K562 (cell line): Measurements from ENCODE around the gene PRR15.

Experiments
- BRD4 ChIP-seq: fragments of 200-600 bp; sonication (generic); IDR thresholded peaks from 2 replicates; pipeline ENCODE4 v1.6.1; 2017; ENCODE audit warnings: inconsistent platforms
- CBFB ChIP-seq: sonication (generic); formaldehyde crosslinking; IDR thresholded peaks from 2 replicates; pipeline ENCODE4 v1.4.0; 2020; ENCODE audit warnings: mild to moderate bottlenecking, missing genetic modification reagents
- CBX2 ChIP-seq: fragments of 200-600 bp; sonication (generic); IDR thresholded peaks from one replicate; pipeline ENCODE4 v1.6.1; 2012; ENCODE audit warnings: mild to moderate bottlenecking, low read length, inconsistent platforms; ENCODE audit not compliant: insufficient read depth, poor library complexity, severe bottlenecking
- EHMT2 ChIP-seq: fragments of 450-650 bp; IDR thresholded peaks from 2 replicates; pipeline ENCODE4 v1.6.1; 2018; ENCODE audit warnings: antibody characterized with exemption
- GABPB1 ChIP-seq: sonication (generic); formaldehyde crosslinking; IDR thresholded peaks from 2 replicates; pipeline ENCODE4 v1.8.0; 2022; ENCODE audit warnings: mild to moderate bottlenecking, missing genetic modification reagents
- HIVEP1 ChIP-seq: fragments of 250-450 bp; sonication (Bioruptor Pico); IDR thresholded peaks from 2 replicates; pipeline ENCODE4 v1.4.0; 2020; ENCODE audit warnings: mild to moderate bottlenecking
- PML ChIP-seq: IDR thresholded peaks from 2 replicates; pipeline ENCODE4 v1.6.1; 2012; ENCODE audit warnings: low read length, inconsistent platforms
- POLR2A ChIP-seq: fragments of 450-650 bp; conservative IDR thresholded peaks from 2 replicates; pipeline ENCODE4 v1.6.1; 2016
- RBM17 ChIP-seq: fragments of 200-400 bp; formaldehyde crosslinking; IDR thresholded peaks from 2 replicates; pipeline ENCODE4 v1.6.1; 2017; ENCODE audit warnings: low read depth, mild to moderate bottlenecking, low read length, borderline replicate concordance
- TCF3 ChIP-seq: sonication (generic); formaldehyde crosslinking; IDR thresholded peaks from 2 replicates; pipeline ENCODE4 v1.4.0; 2020; ENCODE audit warnings: mild to moderate bottlenecking, missing genetic modification reagents
- ZNF232 ChIP-seq: sonication (generic); formaldehyde crosslinking; IDR thresholded peaks from 2 replicates; pipeline ENCODE4 v1.8.0; 2022; ENCODE audit warnings: mild to moderate bottlenecking, missing genetic modification reagents
- ZNF24 ChIP-seq: fragments of 450-650 bp; IDR thresholded peaks from 2 replicates; pipeline ENCODE4 v1.6.1; 2016
- TF ChIP-seq, protein P1 (sequence below): fragments of 450-650 bp; IDR thresholded peaks from 2 replicates; pipeline ENCODE4 v1.6.1; 2018; ENCODE audit not compliant: partially characterized antibody
- TF ChIP-seq, protein P2 (sequence below): fragments of 250-450 bp; sonication (Bioruptor Pico); IDR thresholded peaks from 2 replicates; pipeline ENCODE4 v1.8.0; 2022; ENCODE audit warnings: moderate library complexity, mild to moderate bottlenecking, inconsistent platforms

GRCh38 chr7:29605671-29606070 lies 42.0 kb downstream of the PRR15 start:
- TF ChIP-seq ZNF24 (no peak), EHMT2 (no peak), RBM17 (no peak), TCF3 (no peak), ZNF232 (CRISPR knock-in tag) (no peak), CBFB (no peak), BRD4 (no peak), CBX2 (no peak), POLR2A (no peak), GABPB1 (CRISPR knock-in tag) (no peak), HIVEP1 (CRISPR knock-in tag) (no peak), PML (no peak)
- TF ChIP-seq, protein P1, sequence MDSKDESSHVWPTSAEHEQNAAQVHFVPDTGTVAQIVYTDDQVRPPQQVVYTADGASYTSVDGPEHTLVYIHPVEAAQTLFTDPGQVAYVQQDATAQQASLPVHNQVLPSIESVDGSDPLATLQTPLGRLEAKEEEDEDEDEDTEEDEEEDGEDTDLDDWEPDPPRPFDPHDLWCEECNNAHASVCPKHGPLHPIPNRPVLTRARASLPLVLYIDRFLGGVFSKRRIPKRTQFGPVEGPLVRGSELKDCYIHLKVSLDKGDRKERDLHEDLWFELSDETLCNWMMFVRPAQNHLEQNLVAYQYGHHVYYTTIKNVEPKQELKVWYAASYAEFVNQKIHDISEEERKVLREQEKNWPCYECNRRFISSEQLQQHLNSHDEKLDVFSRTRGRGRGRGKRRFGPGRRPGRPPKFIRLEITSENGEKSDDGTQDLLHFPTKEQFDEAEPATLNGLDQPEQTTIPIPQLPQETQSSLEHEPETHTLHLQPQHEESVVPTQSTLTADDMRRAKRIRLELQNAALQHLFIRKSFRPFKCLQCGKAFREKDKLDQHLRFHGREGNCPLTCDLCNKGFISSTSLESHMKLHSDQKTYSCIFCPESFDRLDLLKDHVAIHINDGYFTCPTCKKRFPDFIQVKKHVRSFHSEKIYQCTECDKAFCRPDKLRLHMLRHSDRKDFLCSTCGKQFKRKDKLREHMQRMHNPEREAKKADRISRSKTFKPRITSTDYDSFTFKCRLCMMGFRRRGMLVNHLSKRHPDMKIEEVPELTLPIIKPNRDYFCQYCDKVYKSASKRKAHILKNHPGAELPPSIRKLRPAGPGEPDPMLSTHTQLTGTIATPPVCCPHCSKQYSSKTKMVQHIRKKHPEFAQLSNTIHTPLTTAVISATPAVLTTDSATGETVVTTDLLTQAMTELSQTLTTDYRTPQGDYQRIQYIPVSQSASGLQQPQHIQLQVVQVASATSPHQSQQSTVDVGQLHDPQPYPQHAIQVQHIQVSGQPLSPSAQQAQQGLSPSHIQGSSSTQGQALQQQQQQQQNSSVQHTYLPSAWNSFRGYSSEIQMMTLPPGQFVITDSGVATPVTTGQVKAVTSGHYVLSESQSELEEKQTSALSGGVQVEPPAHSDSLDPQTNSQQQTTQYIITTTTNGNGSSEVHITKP = no peak
- TF ChIP-seq, protein P2, sequence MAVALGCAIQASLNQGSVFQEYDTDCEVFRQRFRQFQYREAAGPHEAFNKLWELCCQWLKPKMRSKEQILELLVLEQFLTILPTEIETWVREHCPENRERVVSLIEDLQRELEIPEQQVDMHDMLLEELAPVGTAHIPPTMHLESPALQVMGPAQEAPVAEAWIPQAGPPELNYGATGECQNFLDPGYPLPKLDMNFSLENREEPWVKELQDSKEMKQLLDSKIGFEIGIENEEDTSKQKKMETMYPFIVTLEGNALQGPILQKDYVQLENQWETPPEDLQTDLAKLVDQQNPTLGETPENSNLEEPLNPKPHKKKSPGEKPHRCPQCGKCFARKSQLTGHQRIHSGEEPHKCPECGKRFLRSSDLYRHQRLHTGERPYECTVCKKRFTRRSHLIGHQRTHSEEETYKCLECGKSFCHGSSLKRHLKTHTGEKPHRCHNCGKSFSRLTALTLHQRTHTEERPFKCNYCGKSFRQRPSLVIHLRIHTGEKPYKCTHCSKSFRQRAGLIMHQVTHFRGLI = no peak
